HepG2 (cell line): ENCODE data around the gene CPVL. TPM values are rescaled to one million over a fixed set of nuclear protein-coding genes. Genes with fewer than 3 reads are reported as not detected.

Experiments used
- BCL6 ChIP-seq: IDR thresholded peaks from 2 replicates; pipeline ENCODE4 v1.6.1; 2016; ENCODE audit warnings: missing genetic modification reagents, missing compliant biosample characterization
- HNRNPH1 ChIP-seq: fragments of 200-400 bp; formaldehyde crosslinking; optimal IDR thresholded peaks from 2 replicates; pipeline ENCODE3; 2017; ENCODE audit warnings: mild to moderate bottlenecking, low read depth, low read length
- NR2C2 ChIP-seq: sonication (generic); formaldehyde crosslinking; IDR thresholded peaks from 2 replicates; pipeline ENCODE4 v1.4.0; 2020; ENCODE audit warnings: missing genetic modification reagents, mild to moderate bottlenecking, moderate library complexity, borderline replicate concordance
- REL ChIP-seq: sonication (generic); formaldehyde crosslinking; conservative IDR thresholded peaks from 2 replicates; pipeline ENCODE4 v1.8.0; 2022; ENCODE audit warnings: mild to moderate bottlenecking, missing genetic modification reagents, moderate library complexity
- TOE1 ChIP-seq: sonication (generic); formaldehyde crosslinking; IDR thresholded peaks from 2 replicates; pipeline ENCODE4 v1.4.0; 2020; ENCODE audit warnings: mild to moderate bottlenecking, missing genetic modification reagents
- ZBTB21 ChIP-seq: sonication (generic); formaldehyde crosslinking; IDR thresholded peaks from 2 replicates; pipeline ENCODE4 v1.4.0; 2020; ENCODE audit warnings: missing genetic modification reagents
- ZNF687 ChIP-seq: sonication (generic); formaldehyde crosslinking; IDR thresholded peaks from 2 replicates; pipeline ENCODE4 v1.5.1; 2020; ENCODE audit warnings: mild to moderate bottlenecking, missing genetic modification reagents, moderate library complexity
- polyA plus RNA-seq, 8 experiments: library from polyadenylated mRNA; depleted of rRNA in 3 of 8; stranded (reverse) in 7 of 8; unstranded in 1 of 8; fragments of >200 nt; fragmentation: Illumina TruSeq in 4 of 8; extraction: Trizol in 4 of 8; gene quantifications; 2 replicates each; pipeline versions ENCODE4 v1.2.1 to v1.2.3, GENCODE V29; 2011 to 2016; ENCODE audit warnings: low read depth in 4 of 8, missing spikeins in 1 of 8, mixed read lengths in 1 of 8; ENCODE audit not compliant: insufficient read depth in 1 of 8
- total RNA-seq, 5 experiments: library from RNA; depleted of rRNA; stranded (reverse); fragments of >200 nt; fragmentation: Illumina TruSeq; extraction: Trizol; gene quantifications; 2 replicates each; pipeline ENCODE4 v1.2.3, GENCODE V29; 2016; ENCODE audit warnings: low read depth in 1 of 5
- TF ChIP-seq, protein P1 (sequence below), 2 experiments: sonication (generic) in 1 of 2; formaldehyde crosslinking in 1 of 2; IDR thresholded peaks; 2 replicates each; pipeline versions ENCODE4 v1.6.1 to v1.9.0; 2014 to 2022; ENCODE audit warnings: antibody characterized with exemption in 1 of 2, borderline replicate concordance in 1 of 2, inconsistent platforms in 1 of 2, low read depth in 1 of 2, missing genetic modification reagents in 1 of 2
- TF ChIP-seq, protein P2 (sequence below): sonication (generic); formaldehyde crosslinking; IDR thresholded peaks from 2 replicates; pipeline ENCODE4 v1.4.0; 2020; ENCODE audit warnings: missing genetic modification reagents
- TF ChIP-seq, protein P3 (sequence below): fragments of 450-650 bp; IDR thresholded peaks from 2 replicates; pipeline ENCODE4 v1.6.1; 2017
- TF ChIP-seq, protein P4 (sequence below): sonication (generic); formaldehyde crosslinking; IDR thresholded peaks from 2 replicates; pipeline ENCODE4 v1.5.0; 2020; ENCODE audit warnings: mild to moderate bottlenecking, missing genetic modification reagents

The CPVL gene
- total and polyA plus RNA-seq, 2 of the 13 experiments (the other 11 are each of a cell fraction or from before 2014, with no cell fraction given): 59.2 to 294 TPM

GRCh38 chr7:29099896-29100847, 46.2 kb downstream of the CPVL start (continued):
- TF ChIP-seq, protein P1, sequence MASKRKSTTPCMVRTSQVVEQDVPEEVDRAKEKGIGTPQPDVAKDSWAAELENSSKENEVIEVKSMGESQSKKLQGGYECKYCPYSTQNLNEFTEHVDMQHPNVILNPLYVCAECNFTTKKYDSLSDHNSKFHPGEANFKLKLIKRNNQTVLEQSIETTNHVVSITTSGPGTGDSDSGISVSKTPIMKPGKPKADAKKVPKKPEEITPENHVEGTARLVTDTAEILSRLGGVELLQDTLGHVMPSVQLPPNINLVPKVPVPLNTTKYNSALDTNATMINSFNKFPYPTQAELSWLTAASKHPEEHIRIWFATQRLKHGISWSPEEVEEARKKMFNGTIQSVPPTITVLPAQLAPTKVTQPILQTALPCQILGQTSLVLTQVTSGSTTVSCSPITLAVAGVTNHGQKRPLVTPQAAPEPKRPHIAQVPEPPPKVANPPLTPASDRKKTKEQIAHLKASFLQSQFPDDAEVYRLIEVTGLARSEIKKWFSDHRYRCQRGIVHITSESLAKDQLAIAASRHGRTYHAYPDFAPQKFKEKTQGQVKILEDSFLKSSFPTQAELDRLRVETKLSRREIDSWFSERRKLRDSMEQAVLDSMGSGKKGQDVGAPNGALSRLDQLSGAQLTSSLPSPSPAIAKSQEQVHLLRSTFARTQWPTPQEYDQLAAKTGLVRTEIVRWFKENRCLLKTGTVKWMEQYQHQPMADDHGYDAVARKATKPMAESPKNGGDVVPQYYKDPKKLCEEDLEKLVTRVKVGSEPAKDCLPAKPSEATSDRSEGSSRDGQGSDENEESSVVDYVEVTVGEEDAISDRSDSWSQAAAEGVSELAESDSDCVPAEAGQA (IDR thresholded peaks at IDR 0.05; ENCODE audit: low read depth): no peak; the same call in 1 of the 2 replicates
- TF ChIP-seq, protein P1 (CRISPR knock-in tag; IDR thresholded peaks at IDR 0.05; ENCODE audit: borderline replicate concordance): no peak
- TF ChIP-seq REL (CRISPR knock-in tag) (no peak), BCL6 (peak; percentile 99), HNRNPH1 (no peak), TOE1 (CRISPR knock-in tag) (no peak), ZNF687 (no peak), ZBTB21 (CRISPR knock-in tag) (no peak), NR2C2 (CRISPR knock-in tag) (peak; percentile 84)
- TF ChIP-seq, protein P2, sequence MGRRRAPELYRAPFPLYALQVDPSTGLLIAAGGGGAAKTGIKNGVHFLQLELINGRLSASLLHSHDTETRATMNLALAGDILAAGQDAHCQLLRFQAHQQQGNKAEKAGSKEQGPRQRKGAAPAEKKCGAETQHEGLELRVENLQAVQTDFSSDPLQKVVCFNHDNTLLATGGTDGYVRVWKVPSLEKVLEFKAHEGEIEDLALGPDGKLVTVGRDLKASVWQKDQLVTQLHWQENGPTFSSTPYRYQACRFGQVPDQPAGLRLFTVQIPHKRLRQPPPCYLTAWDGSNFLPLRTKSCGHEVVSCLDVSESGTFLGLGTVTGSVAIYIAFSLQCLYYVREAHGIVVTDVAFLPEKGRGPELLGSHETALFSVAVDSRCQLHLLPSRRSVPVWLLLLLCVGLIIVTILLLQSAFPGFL (CRISPR knock-in tag): no peak
- TF ChIP-seq, protein P3, sequence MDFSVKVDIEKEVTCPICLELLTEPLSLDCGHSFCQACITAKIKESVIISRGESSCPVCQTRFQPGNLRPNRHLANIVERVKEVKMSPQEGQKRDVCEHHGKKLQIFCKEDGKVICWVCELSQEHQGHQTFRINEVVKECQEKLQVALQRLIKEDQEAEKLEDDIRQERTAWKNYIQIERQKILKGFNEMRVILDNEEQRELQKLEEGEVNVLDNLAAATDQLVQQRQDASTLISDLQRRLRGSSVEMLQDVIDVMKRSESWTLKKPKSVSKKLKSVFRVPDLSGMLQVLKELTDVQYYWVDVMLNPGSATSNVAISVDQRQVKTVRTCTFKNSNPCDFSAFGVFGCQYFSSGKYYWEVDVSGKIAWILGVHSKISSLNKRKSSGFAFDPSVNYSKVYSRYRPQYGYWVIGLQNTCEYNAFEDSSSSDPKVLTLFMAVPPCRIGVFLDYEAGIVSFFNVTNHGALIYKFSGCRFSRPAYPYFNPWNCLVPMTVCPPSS: no peak
- TF ChIP-seq, protein P4, sequence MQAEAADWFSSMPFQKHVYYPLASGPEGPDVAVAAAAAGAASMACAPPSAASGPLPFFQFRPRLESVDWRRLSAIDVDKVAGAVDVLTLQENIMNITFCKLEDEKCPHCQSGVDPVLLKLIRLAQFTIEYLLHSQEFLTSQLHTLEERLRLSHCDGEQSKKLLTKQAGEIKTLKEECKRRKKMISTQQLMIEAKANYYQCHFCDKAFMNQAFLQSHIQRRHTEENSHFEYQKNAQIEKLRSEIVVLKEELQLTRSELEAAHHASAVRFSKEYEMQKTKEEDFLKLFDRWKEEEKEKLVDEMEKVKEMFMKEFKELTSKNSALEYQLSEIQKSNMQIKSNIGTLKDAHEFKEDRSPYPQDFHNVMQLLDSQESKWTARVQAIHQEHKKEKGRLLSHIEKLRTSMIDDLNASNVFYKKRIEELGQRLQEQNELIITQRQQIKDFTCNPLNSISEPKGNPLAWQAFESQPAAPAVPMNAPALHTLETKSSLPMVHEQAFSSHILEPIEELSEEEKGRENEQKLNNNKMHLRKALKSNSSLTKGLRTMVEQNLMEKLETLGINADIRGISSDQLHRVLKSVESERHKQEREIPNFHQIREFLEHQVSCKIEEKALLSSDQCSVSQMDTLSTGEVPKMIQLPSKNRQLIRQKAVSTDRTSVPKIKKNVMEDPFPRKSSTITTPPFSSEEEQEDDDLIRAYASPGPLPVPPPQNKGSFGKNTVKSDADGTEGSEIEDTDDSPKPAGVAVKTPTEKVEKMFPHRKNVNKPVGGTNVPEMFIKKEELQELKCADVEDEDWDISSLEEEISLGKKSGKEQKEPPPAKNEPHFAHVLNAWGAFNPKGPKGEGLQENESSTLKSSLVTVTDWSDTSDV (CRISPR knock-in tag): no peak
